Peyer's patch (tissue), 4 donors: ENCODE results near the gene MAEA.

Source experiments
- CTCF ChIP-seq, 6 experiments: fragments of 450-650 bp in 4 of 6; fragments of 200-600 bp in 2 of 6; sonication (generic) in 1 of 6; IDR thresholded peaks; one replicate each; pipeline ENCODE4 v1.5.1; 2017 to 2019; ENCODE audit warnings: antibody characterized with exemption in 6 of 6, mild to moderate bottlenecking in 3 of 6, moderate library complexity in 1 of 6
- POLR2A ChIP-seq, 2 donors: fragments of 450-650 bp; IDR thresholded peaks; one replicate each; pipeline ENCODE4 v1.5.1; 2017; ENCODE audit warnings: antibody characterized with exemption in 2 of 2, mild to moderate bottlenecking in 2 of 2, moderate library complexity in 2 of 2

DNA sequence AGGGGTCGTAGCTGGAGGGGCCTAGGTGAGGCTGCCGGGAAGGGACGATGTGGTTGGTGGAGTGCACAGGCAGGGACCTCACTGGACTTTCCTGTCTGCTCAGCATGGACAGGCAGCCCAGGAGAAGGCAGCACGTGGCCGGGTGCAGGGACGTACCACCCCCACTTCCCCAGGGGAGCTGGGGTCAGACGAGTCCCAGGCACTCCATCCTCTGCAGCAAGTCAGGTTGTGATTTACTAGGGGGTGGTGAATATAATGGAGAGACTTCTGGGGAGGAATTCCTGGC, 39.2 kb upstream of the MAEA start:
- no peak for TF ChIP-seq POLR2A (IDR thresholded peaks at IDR 0.05)
- TF ChIP-seq CTCF (IDR thresholded peaks at IDR 0.05) = no peak
